Measurements from ENCODE around the gene PLCB1. TPM values are rescaled to one million over a fixed set of nuclear protein-coding genes. Genes with fewer than 3 reads are reported as not detected.

Gene PLCB1
- total RNA-seq, 3 donors from 2014 or later: 12.2 to 106 (median 30.5) TPM

- DNase-seq (ENCODE audit: low spot score in 2 of 2): no peak
- Histone ChIP-seq H3K27ac (no peak overlapping the region), H3K4me3 (no peak overlapping the region), H3K27me3 (no peaks in the 10 kb centered on the region), H3K36me3 (no peaks in the 10 kb centered on the region), H3K4me1 (no peaks in the 10 kb centered on the region), H3K9me3 (no peaks in the 10 kb centered on the region)
- TF ChIP-seq POLR2AphosphoS5 (IDR thresholded peaks at IDR 0.05) (no peak), CTCF (IDR thresholded peaks at IDR 0.05) (no peak), POLR2A (IDR thresholded peaks at IDR 0.05) (no peak)
- intact Hi-C loops (cut with DNase I; ENCODE audit: low total_unique reads): no loop called here
These were observed 73.9 kb downstream of the PLCB1 start for GRCh38 chr20:8205996-8206395.

GRCh38 chr20:8208226-8208625 lies 76.2 kb downstream of the PLCB1 start:
- Histone ChIP-seq H3K4me1 (no peaks in the 10 kb centered on the region), H3K4me3 (no peak overlapping the region), H3K27me3 (no peaks in the 10 kb centered on the region), H3K27ac (no peak overlapping the region), H3K36me3 (no peaks in the 10 kb centered on the region), H3K9me3 (no peaks in the 10 kb centered on the region)
- no peak for DNase-seq (ENCODE audit: low spot score in 2 of 2)
- TF ChIP-seq POLR2A (IDR thresholded peaks at IDR 0.05) (no peak), POLR2AphosphoS5 (IDR thresholded peaks at IDR 0.05) (no peak), CTCF (IDR thresholded peaks at IDR 0.05) (no peak)
- intact Hi-C loops (cut with DNase I; ENCODE audit: low total_unique reads): no loop called here

- Histone ChIP-seq H3K4me1 (no peaks in the 10 kb centered on the region), H3K27ac (no peak overlapping the region), H3K36me3 (no peaks in the 10 kb centered on the region), H3K4me3 (no peak overlapping the region), H3K27me3 (no peaks in the 10 kb centered on the region), H3K9me3 (no peaks in the 10 kb centered on the region)
- no peak for TF ChIP-seq POLR2A (IDR thresholded peaks at IDR 0.05)
- no peak for TF ChIP-seq CTCF (IDR thresholded peaks at IDR 0.05)
- TF ChIP-seq POLR2AphosphoS5 (IDR thresholded peaks at IDR 0.05): no peak
- DNase-seq (ENCODE audit: low spot score in 2 of 2): no peak
- intact Hi-C loops (cut with DNase I; ENCODE audit: low total_unique reads): no loop called here
These were observed 77.0 kb downstream of the PLCB1 start for GRCh38 chr20:8209061-8209460.

- Histone ChIP-seq H3K4me1 (no peaks in the 10 kb centered on the region), H3K27ac (no peak overlapping the region)
These were observed 78.7 kb downstream of the PLCB1 start for GRCh38 chr20:8210749-8211148.

GRCh38 chr20:8212286-8212685 lies 80.2 kb downstream of the PLCB1 start:
- no peaks in the 10 kb centered on the region for H3K9me3 ChIP-seq
- TF ChIP-seq POLR2AphosphoS5 (IDR thresholded peaks at IDR 0.05) (no peak), CTCF (IDR thresholded peaks at IDR 0.05) (no peak), POLR2A (IDR thresholded peaks at IDR 0.05) (no peak)
- no peak overlapping the region for H3K4me3 ChIP-seq
- no peaks in the 10 kb centered on the region for H3K4me1 ChIP-seq
- no peak overlapping the region for H3K27ac ChIP-seq
- no peaks in the 10 kb centered on the region for H3K36me3 ChIP-seq
- intact Hi-C loops (cut with DNase I; ENCODE audit: low total_unique reads): no loop called here
- no peaks in the 10 kb centered on the region for H3K27me3 ChIP-seq
- no peak for DNase-seq (ENCODE audit: low spot score in 2 of 2)

More at GRCh38 chr20:8210749-8211148, 78.7 kb downstream of the PLCB1 start:
- no peak for DNase-seq (ENCODE audit: low spot score in 2 of 2)
- no peak for TF ChIP-seq POLR2A (IDR thresholded peaks at IDR 0.05)
- no peak for TF ChIP-seq CTCF (IDR thresholded peaks at IDR 0.05)
- TF ChIP-seq POLR2AphosphoS5 (IDR thresholded peaks at IDR 0.05): no peak
- Histone ChIP-seq H3K4me3 (no peak overlapping the region), H3K36me3 (no peaks in the 10 kb centered on the region), H3K27me3 (no peaks in the 10 kb centered on the region), H3K9me3 (no peaks in the 10 kb centered on the region)
- intact Hi-C loops (cut with DNase I; ENCODE audit: low total_unique reads): no loop called here

Data from breast epithelium (tissue), 4 donors.